ENCODE results near the gene UBE3C. TPM values are rescaled to one million over a fixed set of nuclear protein-coding genes. Genes with fewer than 3 reads are reported as not detected.
"Not testable (repeated sequence)": the region's sequence is repeated elsewhere in the genome, so short reads cannot be mapped to it uniquely, and the experiment has no call there.

The UBE3C gene
- total RNA-seq, 1 donor from 2014 or later, result 81.7 TPM

DNA sequence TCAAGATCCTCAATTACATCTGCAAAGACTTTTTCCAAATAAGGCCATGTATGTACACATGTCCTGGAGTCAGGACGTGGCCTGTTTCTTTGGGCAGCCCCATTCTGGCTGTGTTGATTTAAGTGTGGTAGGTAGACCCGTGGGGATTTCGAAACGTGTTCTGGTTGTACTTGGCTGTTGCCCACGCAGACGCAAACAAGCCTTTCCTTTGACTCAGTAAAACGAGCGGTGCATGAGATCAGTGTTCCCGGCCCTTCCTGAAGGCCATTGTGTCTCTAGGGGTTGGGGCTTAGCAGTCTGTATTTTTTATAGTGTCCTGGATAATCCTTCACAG is 133.2 kb downstream of the UBE3C start:
- peak; percentile 78 for DNase-seq (ENCODE audit: low spot score)

DNA sequence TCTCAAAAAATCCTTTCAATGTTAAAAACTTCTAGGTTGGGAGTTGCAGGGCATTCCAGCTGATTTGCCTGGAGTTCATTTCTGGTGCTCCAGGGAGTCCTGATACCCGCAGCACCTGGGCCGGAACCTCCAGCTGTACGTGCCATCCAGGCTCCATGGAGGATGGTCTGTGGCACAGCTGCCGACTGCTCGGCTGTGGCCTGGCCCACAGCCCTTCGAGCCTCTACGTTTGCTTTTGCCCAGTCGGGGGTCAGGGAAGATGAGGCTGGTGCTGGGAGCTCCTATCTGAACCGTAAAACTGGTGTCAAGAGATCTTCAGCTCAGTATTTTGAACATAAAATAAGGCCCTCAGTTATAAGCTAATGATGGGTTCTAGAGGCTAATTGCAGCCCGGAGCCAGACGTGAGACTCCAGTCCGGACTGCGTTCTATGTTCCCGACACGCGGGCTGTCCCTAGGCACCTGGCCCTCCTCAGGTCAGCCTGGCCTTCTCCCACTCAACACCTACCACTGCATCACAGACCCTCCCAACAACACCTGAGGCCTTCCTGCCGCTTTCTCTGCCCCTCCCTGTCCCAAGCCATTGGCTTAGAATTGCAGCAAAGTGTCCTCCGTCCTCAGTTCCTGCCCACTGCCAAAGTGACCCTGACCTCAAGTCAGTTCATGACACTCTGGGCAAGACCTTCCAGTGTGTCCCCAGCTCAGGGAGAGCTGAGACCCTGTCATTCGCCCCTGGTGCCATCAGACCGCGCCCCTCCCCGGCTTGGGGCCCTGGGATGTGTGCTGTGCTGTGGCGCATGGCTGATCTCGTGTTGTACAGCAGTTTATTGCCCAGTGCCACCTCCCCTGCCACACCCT is 133.9 kb downstream of the UBE3C start:
- DNase-seq (ENCODE audit: low spot score), result no peak

DNA sequence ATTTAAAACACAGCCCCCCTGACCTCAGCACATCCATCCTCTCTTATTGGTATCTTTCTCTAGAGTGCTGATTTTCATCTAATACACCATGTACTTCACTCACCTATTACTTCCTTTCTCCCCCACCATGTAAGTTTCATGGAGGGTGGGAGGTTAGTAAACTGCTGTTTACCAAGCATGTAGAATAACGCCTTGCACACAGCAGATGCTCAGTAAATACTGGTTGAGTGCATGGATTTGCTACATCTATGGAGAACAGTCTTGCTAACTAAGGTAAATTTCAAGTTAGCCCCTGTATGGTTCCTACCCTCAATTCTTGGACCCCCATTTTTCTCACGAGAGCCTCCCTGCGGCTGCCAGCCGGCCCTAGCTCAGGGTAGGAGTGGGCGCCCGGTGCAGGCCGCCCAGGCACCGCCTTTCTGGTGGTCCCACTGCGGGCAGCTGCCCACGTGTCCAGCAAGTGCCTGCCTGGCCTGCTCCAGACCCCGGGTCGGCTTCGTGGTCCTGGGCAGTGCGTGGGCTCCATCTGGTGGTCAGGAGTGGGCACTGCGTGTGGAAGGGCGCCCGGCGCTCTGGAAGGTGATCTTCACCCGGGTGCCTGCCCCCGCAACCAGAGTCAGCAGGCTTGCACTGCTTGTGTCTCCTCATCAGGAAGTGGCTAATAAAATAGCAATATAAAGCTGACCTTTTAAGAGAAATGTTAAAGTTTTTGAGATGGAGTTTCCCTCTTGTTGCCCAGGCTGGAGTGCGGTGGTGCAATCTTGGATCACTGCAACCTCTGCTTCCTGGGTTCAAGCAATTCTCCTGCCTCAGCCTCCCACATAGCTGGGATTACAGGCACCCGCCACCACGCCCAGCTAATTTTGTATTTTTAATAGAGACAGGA is 134.7 kb downstream of the UBE3C start:
- DNase-seq (ENCODE audit: low spot score), result peak; percentile 70

DNA sequence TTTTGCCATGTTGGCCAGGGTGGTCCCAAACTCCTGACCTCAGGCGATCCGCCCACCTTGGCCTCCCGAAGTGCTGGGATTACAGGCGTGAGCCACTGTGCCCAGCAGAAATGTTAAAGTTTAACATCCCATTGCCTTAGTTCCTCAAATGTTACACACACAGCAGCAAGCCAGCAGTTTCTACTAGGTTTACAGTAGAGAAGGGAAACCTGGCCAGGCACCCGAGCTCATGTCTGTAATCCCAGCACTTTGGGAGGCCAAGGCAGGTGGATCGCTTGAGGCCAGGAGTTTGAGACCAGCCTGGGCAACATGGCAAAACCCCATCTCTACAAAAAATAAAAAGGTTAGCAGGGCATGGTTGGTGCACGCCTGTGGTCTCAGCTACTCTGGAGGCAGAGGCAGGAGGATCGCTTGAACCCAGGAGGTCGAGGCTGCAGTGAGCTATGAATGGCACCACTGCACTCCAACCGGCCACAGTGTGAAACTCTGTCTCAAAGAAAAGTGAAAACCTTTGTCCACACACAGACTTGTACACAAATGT is 135.4 kb downstream of the UBE3C start:
- not testable (repeated sequence) for DNase-seq (ENCODE audit: low spot score)

DNA sequence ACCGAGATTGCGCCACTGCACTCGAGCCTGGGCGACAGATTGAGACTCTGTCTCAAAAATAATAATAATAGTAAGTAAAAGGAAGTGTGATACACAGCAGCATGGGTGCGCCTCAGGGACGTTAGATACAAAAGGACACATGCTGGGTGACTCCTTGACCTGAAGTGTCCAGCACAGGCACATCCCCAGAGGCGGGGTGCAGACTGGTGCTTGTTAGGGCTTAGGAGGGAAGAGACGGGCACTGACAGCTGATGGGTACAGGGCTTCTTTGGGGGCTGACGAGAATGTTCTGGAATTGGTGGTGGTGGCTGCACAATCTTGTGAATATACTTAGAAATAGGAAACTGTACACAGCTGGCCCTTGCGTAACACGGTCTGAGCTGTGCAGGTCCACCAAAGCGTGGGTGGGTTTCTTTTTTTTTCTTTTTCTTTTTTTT is 136.3 kb downstream of the UBE3C start:
- no peak for DNase-seq (ENCODE audit: low spot score)

DNA sequence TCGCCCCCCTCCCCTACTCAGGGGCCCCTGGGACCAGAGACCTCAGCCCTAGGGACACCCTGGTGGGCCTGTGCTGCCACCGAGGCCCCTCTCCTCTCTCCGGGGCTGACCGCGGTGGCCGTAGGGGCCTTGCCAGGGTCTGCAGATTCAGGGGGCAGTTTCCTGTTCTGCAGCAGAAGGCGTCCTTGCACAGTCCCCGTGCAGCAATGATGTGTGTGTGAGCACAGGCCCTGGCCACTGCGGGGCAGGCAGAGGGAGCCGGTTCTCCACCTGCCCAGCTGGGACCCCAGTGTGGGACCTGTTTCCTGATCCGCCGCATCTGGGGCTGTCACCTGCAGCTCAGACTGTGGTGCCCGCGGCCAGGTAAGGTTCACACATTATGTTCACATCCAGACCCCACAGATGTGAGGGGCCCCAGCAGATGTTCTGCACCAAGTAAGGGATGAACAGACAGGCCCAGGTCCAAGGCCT is 137.4 kb downstream of the UBE3C start:
- no peak for DNase-seq (ENCODE audit: low spot score)

DNA sequence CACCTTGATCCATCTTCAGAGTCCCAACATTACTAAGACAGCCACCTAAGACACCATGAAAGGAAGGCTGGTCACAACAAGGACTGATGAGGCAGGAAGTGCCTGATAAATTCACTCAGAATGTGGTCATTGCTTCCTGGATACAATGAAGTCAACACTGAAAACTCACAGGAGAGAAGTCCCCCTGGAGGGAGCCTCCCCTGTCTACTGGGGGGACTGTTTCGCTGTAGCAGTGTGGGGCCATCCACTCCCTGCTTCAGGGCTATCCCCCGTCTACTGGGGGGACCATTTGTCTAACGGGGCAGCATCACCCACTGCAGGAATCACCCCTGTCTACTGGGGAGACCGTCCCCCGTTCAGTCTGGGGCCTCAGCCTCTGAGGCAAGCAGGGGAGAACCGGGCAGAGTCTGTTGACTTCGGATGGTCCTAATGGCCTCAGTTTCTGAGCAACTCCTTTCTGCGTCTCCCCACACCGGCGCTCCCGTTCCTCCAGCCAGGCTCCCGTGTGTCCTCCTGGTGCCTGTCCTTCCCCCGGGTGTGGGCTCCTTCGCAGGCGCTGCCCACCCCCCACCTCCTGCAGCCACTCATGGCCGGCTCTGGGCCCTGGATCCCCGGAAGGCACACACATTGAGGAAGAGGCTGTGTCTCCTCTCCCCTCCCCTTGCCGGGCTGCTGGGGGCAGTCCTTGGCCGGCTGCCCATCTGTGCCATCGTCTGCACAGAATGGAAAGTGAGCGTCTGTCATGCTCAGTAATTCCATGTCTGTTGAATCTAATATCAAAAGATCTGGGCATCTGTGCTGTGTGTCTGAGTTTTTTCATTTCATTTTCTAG is 138.2 kb downstream of the UBE3C start:
- DNase-seq (ENCODE audit: low spot score), result no peak

DNA sequence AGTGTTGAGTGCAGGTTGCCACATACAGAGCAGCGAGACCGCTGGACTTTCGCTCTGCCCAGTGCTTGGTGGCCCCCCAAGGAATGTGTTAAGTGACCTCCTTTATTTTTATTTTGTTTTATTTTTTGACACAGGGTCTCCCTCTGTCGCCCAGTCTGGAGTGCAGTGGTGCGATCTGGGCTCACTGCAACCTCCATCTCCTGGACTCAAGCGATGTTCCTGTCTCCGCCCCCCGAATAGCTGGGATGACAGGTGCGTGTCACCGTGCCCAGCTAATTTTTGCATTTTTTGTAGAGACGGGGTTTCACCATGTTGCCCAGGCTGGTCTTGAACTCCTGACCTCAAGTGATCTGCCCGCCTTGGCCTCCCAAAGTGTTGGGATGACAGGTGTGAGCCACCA is 138.8 kb downstream of the UBE3C start:
- not testable (repeated sequence) for DNase-seq (ENCODE audit: low spot score)

DNA sequence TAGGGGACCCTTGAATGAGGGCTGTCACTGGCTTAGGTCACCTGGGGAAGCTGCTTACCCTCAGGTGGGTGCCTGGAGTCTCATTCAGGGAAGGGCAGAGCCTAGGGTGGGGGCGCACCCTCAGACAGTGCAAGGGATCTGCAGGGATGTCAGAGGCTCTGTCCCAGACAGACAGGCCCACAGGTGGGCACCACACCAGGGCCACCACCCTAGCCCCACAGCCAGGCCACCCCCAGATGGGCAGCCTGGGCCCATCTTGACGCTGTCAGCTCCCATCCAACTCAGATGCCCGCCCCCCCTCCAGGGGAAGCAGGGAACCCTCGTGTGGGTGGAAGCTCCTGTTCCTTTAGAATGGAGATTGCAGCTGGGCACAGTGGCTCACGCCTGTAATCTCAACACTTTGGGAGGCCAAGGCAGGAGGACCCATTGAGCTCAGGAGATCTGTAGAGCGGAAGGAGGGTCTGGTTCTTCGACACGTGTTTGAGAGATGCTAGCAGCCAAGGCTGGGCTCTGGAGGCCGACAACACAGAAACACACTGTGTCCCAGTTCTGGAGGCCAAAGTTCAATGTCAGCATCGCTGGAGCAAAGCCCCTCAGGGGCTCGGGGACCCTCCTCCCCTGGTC is 139.6 kb downstream of the UBE3C start:
- DNase-seq (ENCODE audit: low spot score), result no peak

DNA sequence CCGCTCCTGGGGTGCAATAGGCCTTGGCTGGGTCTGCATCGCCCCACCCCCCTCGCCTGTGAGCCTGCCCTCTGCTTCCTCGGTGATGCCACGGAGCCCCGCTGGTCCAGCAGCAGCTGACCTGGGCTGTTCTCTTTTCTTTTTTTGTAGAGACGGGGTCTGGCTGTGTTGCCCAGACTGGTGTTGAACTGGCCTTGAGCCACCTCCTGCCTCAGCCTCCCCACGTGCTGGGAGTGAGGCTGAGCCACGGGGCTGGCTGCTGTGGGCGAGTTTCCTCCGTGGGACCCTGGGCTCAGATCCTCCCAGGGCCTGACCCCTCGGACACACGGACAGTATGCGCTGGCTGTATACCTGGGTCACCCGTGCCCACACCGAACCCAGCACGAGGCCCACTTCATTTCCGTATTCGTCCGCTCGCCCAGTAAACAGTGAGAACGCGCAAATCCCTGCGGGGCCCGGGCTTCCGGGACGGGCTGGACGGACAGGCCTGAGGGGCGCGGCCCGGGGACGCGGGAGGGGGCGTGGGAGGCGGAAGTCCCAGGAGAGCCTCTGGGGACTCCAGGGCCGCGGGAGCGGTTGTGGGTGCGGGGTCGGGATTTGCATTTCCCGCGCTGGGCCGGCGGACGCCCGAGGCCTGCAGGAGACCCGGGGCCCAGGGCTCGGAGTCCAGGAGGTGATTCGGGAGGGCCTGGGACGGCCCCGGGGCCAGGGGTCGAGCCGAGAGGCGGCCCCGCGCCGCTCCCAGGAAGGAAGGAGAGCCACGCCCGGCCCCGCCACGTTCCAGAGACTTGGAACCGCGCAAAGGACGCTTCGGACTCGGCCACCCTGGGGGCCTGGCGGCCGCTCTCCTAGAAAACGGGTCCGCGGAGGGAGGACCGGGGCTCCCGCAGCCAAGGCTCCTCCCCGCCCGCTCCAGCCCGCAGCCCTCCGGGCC is 140.3 kb downstream of the UBE3C start:
- DNase-seq (ENCODE audit: low spot score), result peak; percentile 73

DNA sequence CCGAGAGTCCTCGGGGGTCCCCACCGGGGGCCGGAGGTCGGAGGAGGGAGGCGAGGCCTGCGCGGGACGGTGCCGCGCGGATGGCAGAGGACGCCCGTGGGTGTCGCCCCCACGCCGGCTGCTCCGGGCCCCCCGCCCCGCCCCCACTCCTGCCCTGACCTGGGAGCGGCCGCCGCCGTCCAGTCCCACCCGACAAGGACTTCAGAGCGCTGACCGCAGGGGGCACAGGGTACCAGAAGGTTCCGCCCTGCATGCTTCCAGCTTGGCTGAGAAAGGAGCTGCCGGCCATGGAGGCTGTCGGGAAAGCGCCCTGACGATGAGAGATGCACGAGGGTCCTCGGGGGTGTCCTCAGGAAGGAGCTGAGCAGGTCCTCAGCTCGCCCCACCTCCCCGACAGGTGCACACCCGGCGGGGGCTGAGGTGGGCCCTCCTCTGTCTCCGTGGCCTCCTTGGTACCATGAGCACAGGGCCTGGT is 141.1 kb downstream of the UBE3C start:
- no peak for DNase-seq (ENCODE audit: low spot score)

DNA sequence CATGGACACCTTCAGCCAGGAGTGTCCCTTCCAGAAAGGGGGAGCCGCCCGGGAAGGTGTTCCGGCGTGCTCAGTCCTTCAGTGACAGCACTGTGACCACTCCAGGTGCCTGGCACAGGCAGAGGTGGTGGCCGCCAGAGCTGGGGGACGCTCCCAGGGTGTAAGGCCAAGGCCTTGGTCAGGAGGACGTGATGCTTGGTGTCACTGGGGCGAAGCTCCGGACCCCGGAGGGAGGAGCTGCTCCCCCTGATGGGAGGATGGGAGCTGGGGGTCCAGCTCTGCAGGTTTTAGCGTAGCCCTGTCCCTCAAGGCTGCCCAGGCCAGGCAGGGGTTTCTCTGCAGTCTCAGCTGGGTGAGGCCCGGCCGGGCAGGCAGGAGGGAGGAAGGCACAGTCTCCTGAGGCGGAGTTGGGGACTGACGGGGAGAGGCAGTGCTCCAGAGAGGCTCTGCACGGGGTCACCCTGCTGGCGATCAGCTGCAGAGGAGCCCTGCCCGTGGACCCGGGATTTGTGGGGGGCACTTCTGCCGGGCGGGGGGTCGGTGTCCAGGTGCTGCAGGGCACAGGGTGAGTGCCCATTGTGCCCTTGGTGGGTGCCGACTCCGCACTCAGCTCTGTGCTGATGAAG is 141.6 kb downstream of the UBE3C start:
- DNase-seq (ENCODE audit: low spot score), result no peak

DNA sequence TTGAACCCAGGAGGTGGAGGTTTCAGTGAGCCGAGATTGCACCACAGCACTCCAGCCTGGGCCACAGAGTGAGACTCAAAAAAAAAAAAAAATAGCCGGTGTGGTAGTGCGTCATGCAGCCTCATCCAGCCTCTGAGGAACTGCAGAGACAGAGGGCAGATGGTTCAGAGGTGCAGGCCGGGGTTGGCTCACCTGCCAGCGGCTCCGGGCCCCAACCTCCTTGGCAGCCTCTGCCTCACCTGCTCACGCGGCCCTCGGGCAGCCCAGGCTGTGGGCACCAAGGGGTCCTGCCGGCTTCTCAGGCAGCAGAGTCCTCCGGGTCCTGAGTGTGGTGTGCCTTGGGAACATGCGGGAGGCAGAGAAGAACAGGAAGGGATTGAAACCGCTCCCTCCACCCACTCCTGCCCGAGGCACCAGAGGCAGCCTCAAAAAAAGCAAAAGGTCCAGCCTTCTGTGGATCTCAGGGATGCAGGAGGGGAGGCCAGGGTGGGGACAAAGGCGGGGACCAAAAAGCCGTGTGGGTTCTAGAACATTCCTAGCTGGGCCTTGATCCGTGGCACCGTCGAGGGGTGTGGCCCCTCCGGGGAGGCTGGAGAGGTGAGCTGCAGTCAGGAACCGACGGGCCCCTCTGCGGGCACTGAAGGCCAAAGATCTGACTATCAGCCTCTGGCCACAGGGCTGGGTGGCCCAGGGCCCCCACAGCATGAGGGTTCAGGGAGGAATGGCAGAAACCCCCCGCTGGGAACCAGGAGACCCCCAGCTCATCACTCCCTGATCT is 142.7 kb downstream of the UBE3C start:
- no peak for DNase-seq (ENCODE audit: low spot score)

DNA sequence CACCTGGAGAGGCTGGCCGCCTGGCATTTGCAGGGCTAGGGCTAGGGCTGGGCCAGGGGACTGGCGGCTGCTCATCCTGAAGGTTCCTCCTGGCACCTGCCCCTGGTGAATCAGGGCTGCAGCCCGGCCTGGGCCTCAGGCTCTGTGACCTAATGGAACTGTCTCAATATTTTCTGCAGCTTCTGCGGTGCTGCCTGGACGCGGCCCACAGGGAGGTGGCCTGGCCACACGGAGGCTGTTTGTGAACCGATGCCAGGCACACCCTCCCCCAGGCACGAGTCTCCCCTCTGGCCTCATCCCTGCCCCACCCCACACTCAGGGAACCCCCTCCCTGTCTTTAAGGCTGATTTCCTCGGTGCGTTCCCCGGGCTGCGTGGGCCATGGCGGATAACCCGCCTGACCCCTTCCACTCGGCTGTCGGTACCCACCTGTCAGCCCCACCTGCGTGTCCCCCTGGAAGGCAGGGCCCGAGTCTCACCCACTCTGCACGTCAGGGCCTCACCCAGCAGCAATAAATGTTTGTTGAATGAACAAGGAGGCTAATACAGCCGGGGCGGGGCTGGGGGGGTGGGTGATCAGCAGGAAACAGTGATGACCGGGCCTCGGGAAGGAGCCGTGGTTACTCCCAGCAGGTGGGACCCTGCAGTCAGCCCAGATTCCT is 143.5 kb downstream of the UBE3C start:
- no peak for DNase-seq (ENCODE audit: low spot score)

DNA sequence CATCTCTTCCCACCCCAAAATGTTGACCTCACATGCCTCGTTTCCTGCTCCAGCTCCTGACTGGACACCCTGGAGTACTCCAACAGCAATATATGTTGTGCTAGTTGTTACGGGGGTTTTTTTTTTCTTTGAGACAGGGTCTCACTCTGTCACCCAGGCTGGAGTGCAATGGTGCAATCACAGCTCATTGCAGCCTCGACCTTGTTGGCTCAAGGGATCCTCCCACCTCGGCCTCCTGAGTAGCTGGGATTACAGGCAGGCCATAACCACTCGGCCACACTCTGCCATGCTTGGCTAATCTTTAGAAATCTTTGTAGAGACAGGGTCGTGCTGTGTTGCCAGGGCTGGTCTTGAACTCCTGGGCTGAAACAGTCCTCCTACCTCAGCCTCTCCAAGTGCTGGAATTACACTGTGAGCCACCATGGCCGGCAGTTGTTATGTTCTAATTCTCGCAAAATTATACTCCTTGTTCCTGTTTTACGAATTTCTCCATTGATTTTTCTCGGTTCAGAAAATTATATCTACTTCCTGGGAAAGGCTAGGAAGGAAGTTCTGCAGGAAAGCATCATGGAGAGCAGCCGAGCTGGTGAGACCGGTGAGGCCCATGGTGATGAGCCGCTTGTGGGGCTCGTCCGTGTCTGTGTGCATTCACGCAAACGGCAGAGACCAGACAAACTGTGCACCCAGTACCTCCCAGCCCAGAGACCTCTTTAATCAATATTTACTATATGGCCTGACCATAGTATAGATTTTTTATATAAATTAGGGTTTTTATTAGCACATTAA is 145.7 kb downstream of the UBE3C start:
- DNase-seq (ENCODE audit: low spot score), result no peak

DNA sequence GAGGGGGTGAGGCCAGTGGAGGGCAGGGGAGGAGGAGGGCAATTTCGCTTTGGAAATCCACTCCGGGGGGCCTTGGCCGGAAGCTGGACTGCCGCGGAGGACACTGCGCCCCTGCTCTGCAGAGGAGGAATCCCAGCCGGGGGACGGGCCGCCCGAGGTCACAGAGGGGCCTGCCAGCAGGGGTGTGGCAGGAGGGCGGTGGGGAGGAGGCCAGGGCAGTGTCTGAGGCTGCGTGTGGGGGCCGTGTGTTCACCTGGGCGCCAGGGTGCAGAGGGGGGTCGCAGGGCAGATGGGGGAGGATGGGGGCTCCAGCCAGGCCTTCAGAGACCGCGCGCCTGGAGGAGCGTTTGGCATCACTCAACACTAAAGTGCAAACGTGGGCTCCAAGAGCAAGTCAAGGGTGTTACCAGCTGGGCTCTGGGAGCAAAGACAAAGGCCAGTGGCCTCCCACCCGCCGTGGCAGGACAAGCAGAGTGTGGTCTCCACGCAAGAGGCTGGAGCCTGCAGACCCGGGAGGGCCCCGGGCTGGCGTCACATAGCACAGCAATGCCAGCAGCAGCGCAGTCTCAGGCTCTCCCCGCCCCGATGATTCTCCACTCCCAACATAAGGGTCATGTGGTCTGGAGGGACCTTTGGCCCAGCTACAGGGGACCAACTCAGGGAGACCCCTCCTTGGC is 152.8 kb downstream of the UBE3C start:
- no peak for DNase-seq (ENCODE audit: low spot score)

DNA sequence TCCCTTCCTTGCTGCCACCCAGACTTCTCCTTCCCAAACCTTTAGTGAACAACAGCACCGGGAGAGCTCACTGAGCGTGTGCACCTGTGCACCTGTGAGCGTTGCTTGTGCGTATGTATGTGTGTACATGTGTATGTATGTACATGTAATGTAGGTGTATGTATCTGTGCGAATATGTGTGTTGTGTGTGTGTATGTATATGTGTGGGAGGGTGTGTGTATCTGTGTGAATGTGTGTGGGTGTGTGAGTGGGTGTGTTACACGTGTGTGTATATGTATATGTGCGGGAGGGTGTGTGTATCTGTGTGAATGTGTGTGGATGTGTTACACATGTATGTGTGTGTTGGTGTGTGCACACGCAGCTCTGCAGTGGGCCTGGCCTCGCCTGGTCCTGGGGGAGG is 153.5 kb downstream of the UBE3C start:
- no peak for DNase-seq (ENCODE audit: low spot score)

Data from ureter (tissue), 1 donor.